HCT116 (cell line): Measurements from ENCODE around the gene OR10G7.

Experiments
- CTCF ChIP-seq, 3 experiments: fragments of 200-600 bp in 1 of 3; sonication (generic) in 1 of 3; IDR thresholded peaks in 2 of 3; conservative IDR thresholded peaks in 1 of 3; 2 replicates each; pipeline ENCODE4 v1.5.1; 2012 to 2017; ENCODE audit warnings: low read depth in 2 of 3, low read length in 2 of 3, antibody characterized with exemption in 1 of 3, borderline replicate concordance in 1 of 3, control low read depth in 1 of 3, mild to moderate bottlenecking in 1 of 3, mixed read lengths in 1 of 3, mixed run types in 1 of 3, moderate library complexity in 1 of 3; ENCODE audit not compliant: insufficient read depth in 1 of 3
- EZH2 ChIP-seq: fragments of 200-600 bp; sonication (generic); IDR thresholded peaks from 2 replicates; pipeline ENCODE4 v1.6.1; 2017; ENCODE audit warnings: antibody characterized with exemption, mixed run types
- EZH2phosphoT487 ChIP-seq: fragments of 200-600 bp; IDR thresholded peaks from 2 replicates; pipeline ENCODE4 v1.6.1; 2018; ENCODE audit warnings: antibody characterized with exemption, borderline replicate concordance
- JUND ChIP-seq: IDR thresholded peaks from 2 replicates; pipeline ENCODE4 v1.6.1; 2012
- MAX ChIP-seq: IDR thresholded peaks from 2 replicates; pipeline ENCODE4 v1.6.1; 2012
- POLR2A ChIP-seq: IDR thresholded peaks from 2 replicates; pipeline ENCODE4 v1.7.0; 2011; ENCODE audit warnings: borderline replicate concordance; ENCODE audit not compliant: insufficient read depth, insufficient read length; ENCODE audit errors: extremely low read depth
- POLR2AphosphoS5 ChIP-seq: IDR thresholded peaks from 2 replicates; pipeline ENCODE4 v1.6.1; 2011; ENCODE audit warnings: mild to moderate bottlenecking, low read depth, low read length, moderate library complexity
- REST ChIP-seq: IDR thresholded peaks from 2 replicates; pipeline ENCODE4 v1.6.1; 2012; ENCODE audit warnings: low read depth

- TF ChIP-seq CTCF (IDR thresholded peaks at IDR 0.05 in 2 of 3, conservative IDR thresholded peaks at IDR 0.05 in 1 of 3; ENCODE audit: borderline replicate concordance in 1 of 3, insufficient read depth in 1 of 3, low read depth in 2 of 3, low read length in 2 of 3): no peak
- no peak for TF ChIP-seq POLR2AphosphoS5
- TF ChIP-seq REST: no peak
- TF ChIP-seq POLR2A: no peak
- TF ChIP-seq EZH2phosphoT487: no peak
- TF ChIP-seq EZH2: no peak
- no peak for TF ChIP-seq JUND
- TF ChIP-seq MAX: no peak
Measured at GRCh38 chr11:124026498-124026897, 14.6 kb downstream of the OR10G7 start, which contains the start of gene OR10G8.
